Body of pancreas (tissue), 4 donors: Measurements from ENCODE around the gene USP34. TPM values are rescaled to one million over a fixed set of nuclear protein-coding genes. Genes with fewer than 3 reads are reported as not detected.

Source experiments
- ATAC-seq: fragments of 150-250 bp; one replicate; pipeline ENCODE4 v1.9.1; 2016
- DNase-seq, 4 donors: peaks; one replicate each; pipeline ENCODE4 v3.0.0-alpha.2; 2019
- H3K27ac ChIP-seq, 4 donors: fragments of 200-600 bp; sonication (generic); 1 replicate in 3 of 4; 2 replicates in 1 of 4; pipeline versions ENCODE4 v1.5.1 to v1.6.1; 2016 to 2019; ENCODE audit warnings: mild to moderate bottlenecking in 1 of 4, mixed read lengths in 1 of 4, moderate library complexity in 1 of 4
- H3K27me3 ChIP-seq, 2 donors: fragments of 200-600 bp; sonication (generic); one replicate each; pipeline ENCODE4 v1.6.0; 2016; ENCODE audit warnings: mild to moderate bottlenecking in 1 of 2
- H3K36me3 ChIP-seq, 2 donors: fragments of 200-600 bp; sonication (generic); replicated peaks in 1 of 2; 2 replicates each; pipeline ENCODE4 v1.5.1; 2016; ENCODE audit warnings: low read depth in 2 of 2; ENCODE audit not compliant: insufficient read depth in 1 of 2
- H3K4me1 ChIP-seq: fragments of 200-600 bp; sonication (generic); one replicate; pipeline ENCODE4 v1.6.0; 2016
- H3K4me3 ChIP-seq, 2 donors: fragments of 200-600 bp; sonication (generic); 1 replicate in 1 of 2; 2 replicates in 1 of 2; pipeline ENCODE4 v1.5.1; 2016 to 2019
- H3K9me3 ChIP-seq, 3 donors: fragments of 200-600 bp; sonication (generic); 1 replicate in 2 of 3; 2 replicates in 1 of 3; pipeline ENCODE4 v1.5.1; 2016
- POLR2A ChIP-seq, 3 donors: fragments of 450-650 bp; IDR thresholded peaks; one replicate each; pipeline ENCODE4 v1.6.1; 2016; ENCODE audit warnings: antibody characterized with exemption in 3 of 3, mild to moderate bottlenecking in 2 of 3
- WGBS, 2 donors: methylation state at CpG; one replicate each; pipeline ENCODE4 v1.1.5; 2017; 5-methylcytosine and 5-hydroxymethylcytosine counted together
- intact Hi-C: fragments of 100-400 bp; cut with DNase I; formaldehyde crosslinking; loops from one replicate; pipeline ENCODE4 v1.15.1; 2023
- total RNA-seq, 2 donors: library from RNA; depleted of rRNA; stranded (reverse); fragments of >200 nt; gene quantifications; one replicate each; pipeline ENCODE4 v1.1.0, GENCODE V29; 2016
- TF ChIP-seq, protein P1 (sequence below), 7 experiments: fragments of 450-650 bp in 4 of 7; fragments of 200-600 bp in 3 of 7; sonication (generic) in 3 of 7; IDR thresholded peaks; one replicate each; pipeline ENCODE4 v1.5.1; 2016 to 2019; ENCODE audit warnings: antibody characterized with exemption in 7 of 7

USP34 gene
- total RNA-seq, 2 donors from 2014 or later = 87.0 to 96.5 TPM

DNA sequence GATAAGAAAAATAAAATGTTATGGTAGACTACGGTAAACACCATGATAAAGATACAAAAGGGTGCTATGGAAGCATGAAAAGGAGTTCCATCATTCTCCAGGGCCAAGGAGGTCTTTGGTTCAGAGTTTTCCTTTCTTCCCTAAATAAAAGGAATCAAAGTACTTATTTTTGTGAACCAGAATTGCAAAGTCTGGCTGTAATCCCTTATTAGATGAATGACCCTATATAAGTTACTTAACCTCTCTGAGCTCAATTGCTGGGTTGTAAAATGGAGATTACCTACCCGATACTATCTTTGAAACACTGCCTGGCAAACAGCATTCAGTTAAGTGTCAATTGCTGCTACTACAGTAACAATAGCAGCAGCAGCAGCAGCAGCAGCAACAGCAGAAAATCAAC is 218.9 kb downstream of the USP34 start:
- Histone ChIP-seq H3K27me3 (no peaks in the 10 kb centered on the region), H3K4me3 (no peak overlapping the region), H3K9me3 (no peaks in the 10 kb centered on the region), H3K36me3 (peaks cover 0 to 10% of the 10 kb centered on the region in 2 donors), H3K4me1 (no peaks in the 10 kb centered on the region), H3K27ac (no peak overlapping the region)
- no peak for TF ChIP-seq POLR2A (IDR thresholded peaks at IDR 0.05)
- TF ChIP-seq, protein P1, sequence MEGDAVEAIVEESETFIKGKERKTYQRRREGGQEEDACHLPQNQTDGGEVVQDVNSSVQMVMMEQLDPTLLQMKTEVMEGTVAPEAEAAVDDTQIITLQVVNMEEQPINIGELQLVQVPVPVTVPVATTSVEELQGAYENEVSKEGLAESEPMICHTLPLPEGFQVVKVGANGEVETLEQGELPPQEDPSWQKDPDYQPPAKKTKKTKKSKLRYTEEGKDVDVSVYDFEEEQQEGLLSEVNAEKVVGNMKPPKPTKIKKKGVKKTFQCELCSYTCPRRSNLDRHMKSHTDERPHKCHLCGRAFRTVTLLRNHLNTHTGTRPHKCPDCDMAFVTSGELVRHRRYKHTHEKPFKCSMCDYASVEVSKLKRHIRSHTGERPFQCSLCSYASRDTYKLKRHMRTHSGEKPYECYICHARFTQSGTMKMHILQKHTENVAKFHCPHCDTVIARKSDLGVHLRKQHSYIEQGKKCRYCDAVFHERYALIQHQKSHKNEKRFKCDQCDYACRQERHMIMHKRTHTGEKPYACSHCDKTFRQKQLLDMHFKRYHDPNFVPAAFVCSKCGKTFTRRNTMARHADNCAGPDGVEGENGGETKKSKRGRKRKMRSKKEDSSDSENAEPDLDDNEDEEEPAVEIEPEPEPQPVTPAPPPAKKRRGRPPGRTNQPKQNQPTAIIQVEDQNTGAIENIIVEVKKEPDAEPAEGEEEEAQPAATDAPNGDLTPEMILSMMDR (IDR thresholded peaks at IDR 0.05) = no peak
- intact Hi-C loops = no loop called here
- no peak for ATAC-seq
- 76 to 80% methylated on average over 2 of the region's 2 CpGs for whole genome bisulfite sequencing, 2 donors
- DNase-seq = no peak

DNA sequence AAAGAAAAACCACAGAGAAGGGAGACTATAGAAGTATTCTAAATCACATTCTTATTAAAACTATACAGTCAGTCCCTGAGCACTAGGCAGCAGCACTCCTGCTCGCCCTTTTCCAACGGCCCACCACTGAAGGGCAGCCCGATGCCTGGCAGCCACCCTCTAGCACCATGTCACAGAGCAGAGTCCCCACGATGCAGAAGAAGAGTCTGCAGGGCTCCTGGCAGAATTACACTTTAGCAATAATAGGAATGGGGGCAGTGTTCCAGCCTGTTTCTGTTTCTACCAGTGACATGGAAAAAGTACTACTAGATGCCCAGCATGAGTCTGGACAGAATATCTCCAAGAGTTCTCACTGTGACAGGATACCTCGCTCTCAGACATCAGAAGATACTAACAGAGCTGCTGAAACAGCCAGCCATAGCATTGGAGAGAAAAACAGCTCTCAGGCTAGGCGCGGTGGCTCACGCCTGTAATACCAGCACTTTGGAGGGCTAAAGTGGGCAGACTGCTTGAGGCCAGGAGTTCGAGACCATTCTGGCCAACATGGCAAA is 221.3 kb downstream of the USP34 start:
- H3K27ac ChIP-seq = no peak overlapping the region
- H3K4me3 ChIP-seq = no peak overlapping the region
- no peak for DNase-seq
- H3K36me3 ChIP-seq = peaks cover 0 to 10% of the 10 kb centered on the region in 2 donors
- TF ChIP-seq POLR2A (IDR thresholded peaks at IDR 0.05) = no peak
- TF ChIP-seq, protein P1 (IDR thresholded peaks at IDR 0.05) = no peak
- no peaks in the 10 kb centered on the region for H3K4me1 ChIP-seq
- intact Hi-C loops = no loop called here
- no peaks in the 10 kb centered on the region for H3K9me3 ChIP-seq
- no peak for ATAC-seq
- WGBS, 2 donors = 93 to 96% methylated on average over 9 of the region's 9 CpGs
- H3K27me3 ChIP-seq = no peaks in the 10 kb centered on the region

DNA sequence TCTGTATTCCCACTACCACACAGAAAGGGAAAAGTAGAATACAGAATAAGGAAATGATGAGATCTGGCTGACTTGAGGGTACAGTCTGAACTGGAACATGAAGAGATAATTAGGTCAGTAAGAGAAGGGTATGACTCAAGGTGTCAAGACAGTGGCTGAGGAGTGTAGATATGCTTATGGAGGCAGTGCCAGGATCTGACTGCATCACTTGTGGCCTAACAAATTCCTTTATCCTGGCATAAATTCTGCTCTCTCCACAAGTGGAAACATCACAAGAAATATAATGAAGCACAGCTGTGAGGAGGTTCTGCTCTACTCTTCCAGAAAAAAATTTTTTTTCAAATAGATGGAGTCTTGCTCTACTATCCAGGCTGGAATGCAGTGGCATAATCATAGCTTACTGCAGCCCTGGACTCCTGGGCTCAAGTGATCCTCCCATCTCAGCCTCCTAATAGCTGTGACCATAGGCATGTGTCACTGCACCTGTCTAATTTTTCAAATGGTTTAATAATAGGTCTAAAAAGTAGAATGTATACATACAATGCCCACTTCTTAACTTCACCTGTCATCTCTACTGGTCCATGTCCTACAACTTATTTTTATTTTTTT is 223.6 kb downstream of the USP34 start:
- Histone ChIP-seq H3K27ac (no peak overlapping the region), H3K4me1 (no peaks in the 10 kb centered on the region), H3K27me3 (no peaks in the 10 kb centered on the region), H3K9me3 (no peaks in the 10 kb centered on the region), H3K36me3 (peaks cover 0 to 10% of the 10 kb centered on the region in 2 donors), H3K4me3 (no peak overlapping the region)
- intact Hi-C loops = no loop called here
- DNase-seq = no peak
- no peak for ATAC-seq
- no peak for TF ChIP-seq POLR2A (IDR thresholded peaks at IDR 0.05)
- TF ChIP-seq, protein P1 (IDR thresholded peaks at IDR 0.05) = no peak

DNA sequence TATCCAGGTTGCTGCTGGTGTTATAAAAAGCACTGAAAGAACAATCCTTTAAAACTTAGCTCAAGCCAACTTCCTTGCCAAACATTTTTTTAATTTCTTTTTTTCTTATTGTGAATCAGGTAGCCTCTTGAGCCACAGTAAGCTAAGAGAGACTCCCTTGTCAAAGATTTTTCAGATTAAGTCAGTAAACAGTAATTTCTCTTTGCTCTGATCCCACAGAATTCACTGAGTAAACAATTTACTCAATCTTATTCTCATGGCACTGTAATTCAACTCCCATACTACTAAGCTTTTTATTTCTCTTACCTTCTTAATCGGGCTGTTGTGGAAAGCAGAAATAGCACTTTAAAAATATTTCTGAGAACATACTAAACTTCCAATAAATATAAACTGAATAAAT is 226.2 kb downstream of the USP34 start:
- intact Hi-C loops = no loop called here
- Histone ChIP-seq H3K27ac (no peak overlapping the region), H3K36me3 (peaks cover 0 to 11% of the 10 kb centered on the region in 2 donors), H3K4me1 (no peaks in the 10 kb centered on the region), H3K4me3 (no peak overlapping the region), H3K27me3 (no peaks in the 10 kb centered on the region), H3K9me3 (no peaks in the 10 kb centered on the region)
- 74 to 87% methylated on average over 1 of the region's 1 CpG for WGBS, 2 donors
- ATAC-seq = no peak
- no peak for DNase-seq
- no peak for TF ChIP-seq POLR2A (IDR thresholded peaks at IDR 0.05)
- TF ChIP-seq, protein P1 (IDR thresholded peaks at IDR 0.05) = no peak

DNA sequence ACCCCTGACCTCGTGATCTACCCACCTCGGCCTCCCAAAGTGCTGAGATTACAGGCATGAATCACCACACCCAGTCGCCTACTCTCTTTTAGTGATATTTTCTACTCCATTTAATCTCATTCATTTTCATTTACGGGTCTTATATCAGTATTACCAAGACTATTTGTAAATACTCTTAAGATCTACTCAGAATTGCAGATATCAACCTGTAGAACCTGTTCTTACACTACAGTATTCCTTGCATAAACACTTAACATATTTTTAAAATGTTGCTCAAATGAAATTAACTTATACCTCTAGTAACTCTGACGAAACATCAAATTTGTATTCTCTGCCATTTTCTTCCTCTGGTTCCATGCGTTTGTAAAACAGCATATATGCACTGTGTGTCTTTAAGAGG is 229.6 kb downstream of the USP34 start:
- no peak for ATAC-seq
- intact Hi-C loops = no loop called here
- no peak for TF ChIP-seq POLR2A (IDR thresholded peaks at IDR 0.05)
- TF ChIP-seq, protein P1 (IDR thresholded peaks at IDR 0.05) = no peak
- Histone ChIP-seq H3K4me1 (no peaks in the 10 kb centered on the region), H3K36me3 (peaks cover 0 to 5% of the 10 kb centered on the region in 2 donors), H3K9me3 (no peaks in the 10 kb centered on the region), H3K4me3 (no peak overlapping the region), H3K27ac (no peak overlapping the region), H3K27me3 (no peaks in the 10 kb centered on the region)
- WGBS, 2 donors = 79 to 81% methylated on average over 6 of the region's 6 CpGs
- DNase-seq = no peak
